ENCODE results near the gene DCP1A. TPM values are rescaled to one million over a fixed set of nuclear protein-coding genes. Genes with fewer than 3 reads are reported as not detected.

Gene DCP1A
- total RNA-seq, 1 donor from 2014 or later = 33.8 TPM

- Mint-ChIP-seq H3K4me1 (ENCODE audit: low read depth) (peaks cover 9% of the 10 kb centered on the region), H3K27ac (peak overlapping the region; percentile 7), H3K9me3 (ENCODE audit: low read depth) (no peaks in the 10 kb centered on the region), H3K27me3 (peaks cover 20% of the 10 kb centered on the region), H3K36me3 (ENCODE audit: insufficient read depth) (no peaks in the 10 kb centered on the region), H3K4me3 (ENCODE audit: low read depth) (no peak overlapping the region)
- DNase-seq (ENCODE audit: low spot score, unreplicated experiment) = no peak
- TF ChIP-seq, protein P1, sequence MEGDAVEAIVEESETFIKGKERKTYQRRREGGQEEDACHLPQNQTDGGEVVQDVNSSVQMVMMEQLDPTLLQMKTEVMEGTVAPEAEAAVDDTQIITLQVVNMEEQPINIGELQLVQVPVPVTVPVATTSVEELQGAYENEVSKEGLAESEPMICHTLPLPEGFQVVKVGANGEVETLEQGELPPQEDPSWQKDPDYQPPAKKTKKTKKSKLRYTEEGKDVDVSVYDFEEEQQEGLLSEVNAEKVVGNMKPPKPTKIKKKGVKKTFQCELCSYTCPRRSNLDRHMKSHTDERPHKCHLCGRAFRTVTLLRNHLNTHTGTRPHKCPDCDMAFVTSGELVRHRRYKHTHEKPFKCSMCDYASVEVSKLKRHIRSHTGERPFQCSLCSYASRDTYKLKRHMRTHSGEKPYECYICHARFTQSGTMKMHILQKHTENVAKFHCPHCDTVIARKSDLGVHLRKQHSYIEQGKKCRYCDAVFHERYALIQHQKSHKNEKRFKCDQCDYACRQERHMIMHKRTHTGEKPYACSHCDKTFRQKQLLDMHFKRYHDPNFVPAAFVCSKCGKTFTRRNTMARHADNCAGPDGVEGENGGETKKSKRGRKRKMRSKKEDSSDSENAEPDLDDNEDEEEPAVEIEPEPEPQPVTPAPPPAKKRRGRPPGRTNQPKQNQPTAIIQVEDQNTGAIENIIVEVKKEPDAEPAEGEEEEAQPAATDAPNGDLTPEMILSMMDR (IDR thresholded peaks at IDR 0.05; ENCODE audit: unreplicated experiment) = no peak
These were observed 87.7 kb downstream of the DCP1A start for GRCh38 chr3:53259427-53260259.

DNA sequence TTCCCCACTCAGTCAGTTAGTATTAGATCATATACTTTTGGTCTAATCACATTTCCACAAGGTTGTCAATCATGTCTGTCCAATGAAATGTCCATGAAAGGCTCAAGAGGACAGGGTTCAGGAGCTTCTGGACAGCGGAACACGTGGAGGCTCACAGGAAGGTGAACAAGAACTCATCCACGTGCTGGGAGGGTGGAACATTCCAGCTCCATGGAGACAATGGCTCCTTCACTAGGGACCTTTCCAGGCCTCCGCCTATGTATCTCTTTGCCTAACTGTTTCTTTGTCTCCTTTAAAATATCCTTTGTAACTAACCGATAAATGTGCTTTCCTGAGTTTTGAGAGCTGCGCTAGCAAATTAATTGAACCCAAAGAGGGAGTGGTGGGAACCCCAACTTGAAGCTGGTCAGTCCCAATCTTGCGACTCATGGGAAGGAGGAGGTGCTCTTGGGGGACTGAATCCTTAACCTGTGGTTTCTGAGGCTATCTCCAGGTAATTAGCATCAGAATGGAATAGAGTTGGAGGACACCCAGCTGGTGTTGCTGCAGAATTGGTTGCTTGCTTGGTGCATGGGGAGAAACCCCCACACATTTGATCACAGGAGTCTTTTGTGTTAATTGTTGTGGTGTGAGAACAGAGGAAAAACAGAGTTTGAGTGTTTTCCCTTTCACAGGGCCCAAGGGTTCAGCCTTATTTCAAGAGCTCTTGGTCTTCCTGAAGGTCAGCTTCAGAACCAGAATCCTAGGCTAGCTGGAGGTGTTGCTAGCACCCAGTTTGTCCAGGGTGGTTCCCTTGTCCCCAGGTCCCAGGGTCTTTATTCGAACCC is 88.5 kb downstream of the DCP1A start:
- H3K27ac Mint-ChIP-seq = no peak overlapping the region
- H3K27me3 Mint-ChIP-seq = peaks cover 20% of the 10 kb centered on the region
- DNase-seq (ENCODE audit: low spot score, unreplicated experiment) = no peak
- peaks cover 15% of the 10 kb centered on the region for H3K4me1 Mint-ChIP-seq (ENCODE audit: low read depth)
- TF ChIP-seq, protein P1 (IDR thresholded peaks at IDR 0.05; ENCODE audit: unreplicated experiment) = no peak
- H3K4me3 Mint-ChIP-seq (ENCODE audit: low read depth) = no peak overlapping the region
- no peaks in the 10 kb centered on the region for H3K36me3 Mint-ChIP-seq (ENCODE audit: insufficient read depth)
- no peaks in the 10 kb centered on the region for H3K9me3 Mint-ChIP-seq (ENCODE audit: low read depth)

GRCh38 chr3:53257465-53257864 is 89.9 kb downstream of the DCP1A start:
- no peak for DNase-seq (ENCODE audit: low spot score, unreplicated experiment)
- TF ChIP-seq, protein P1 (IDR thresholded peaks at IDR 0.05; ENCODE audit: unreplicated experiment) = no peak
- H3K27me3 Mint-ChIP-seq = peaks cover 20% of the 10 kb centered on the region
- H3K27ac Mint-ChIP-seq = no peak overlapping the region
- no peaks in the 10 kb centered on the region for H3K9me3 Mint-ChIP-seq (ENCODE audit: low read depth)
- H3K4me3 Mint-ChIP-seq (ENCODE audit: low read depth) = no peak overlapping the region
- H3K36me3 Mint-ChIP-seq (ENCODE audit: insufficient read depth) = peaks cover 1% of the 10 kb centered on the region
- peaks cover 22% of the 10 kb centered on the region for H3K4me1 Mint-ChIP-seq (ENCODE audit: low read depth)

- H3K36me3 Mint-ChIP-seq (ENCODE audit: insufficient read depth) = peaks cover 1% of the 10 kb centered on the region
- peaks cover 25% of the 10 kb centered on the region for H3K4me1 Mint-ChIP-seq (ENCODE audit: low read depth)
- peaks cover 20% of the 10 kb centered on the region for H3K27me3 Mint-ChIP-seq
- DNase-seq (ENCODE audit: low spot score, unreplicated experiment) = no peak
- H3K4me3 Mint-ChIP-seq (ENCODE audit: low read depth) = peak overlapping the region; percentile 67
- H3K9me3 Mint-ChIP-seq (ENCODE audit: low read depth) = no peaks in the 10 kb centered on the region
- TF ChIP-seq, protein P1 (IDR thresholded peaks at IDR 0.05; ENCODE audit: unreplicated experiment) = no peak
- H3K27ac Mint-ChIP-seq = peak overlapping the region; percentile 43
These were observed 90.7 kb downstream of the DCP1A start for GRCh38 chr3:53256704-53257055.

All from progenitor cell of endocrine pancreas (in vitro differentiated cells).